ENCODE data around the gene TRAPPC3.
"Not testable (repeated sequence)": the region's sequence is repeated elsewhere in the genome, so short reads cannot be mapped to it uniquely, and the experiment has no call there.

TRAPPC3 gene

GRCh38 chr1:36149237-36149972 lies at the start of gene TRAPPC3:
Gene TRAPPC3, minus strand, starts transcription at chr1:36149486. Its CDS starts 108 bp downstream, at chr1:36149378.
- DNase-seq, result peak; percentile 96

GRCh38 chr1:36198641-36199040 lies 49.4 kb upstream of the TRAPPC3 start:
- DNase-seq, result no peak

GRCh38 chr1:36196805-36197204 lies 47.5 kb upstream of the TRAPPC3 start:
- DNase-seq, result not testable (repeated sequence)

GRCh38 chr1:36187800-36188593 lies 38.7 kb upstream of the TRAPPC3 start:
- peak; percentile 48 for DNase-seq

- DNase-seq, result no peak
These were observed 34.1 kb upstream of the TRAPPC3 start for GRCh38 chr1:36183309-36183856.

GRCh38 chr1:36182734-36183133 lies 33.4 kb upstream of the TRAPPC3 start:
- DNase-seq, result no peak

- DNase-seq, result no peak
These were observed 29.9 kb upstream of the TRAPPC3 start for GRCh38 chr1:36179220-36179600.

GRCh38 chr1:36178471-36179219 lies 29.4 kb upstream of the TRAPPC3 start:
- no peak for DNase-seq

GRCh38 chr1:36177589-36178431 lies 28.5 kb upstream of the TRAPPC3 start:
- DNase-seq, result no peak

- no peak for DNase-seq
These were observed 27.0 kb upstream of the TRAPPC3 start for GRCh38 chr1:36176106-36176949.

GRCh38 chr1:36175137-36176095 lies 26.1 kb upstream of the TRAPPC3 start:
- no peak for DNase-seq

- no peak for DNase-seq
These were observed 25.4 kb upstream of the TRAPPC3 start for GRCh38 chr1:36174713-36175112.

GRCh38 chr1:36172983-36173382 lies 23.7 kb upstream of the TRAPPC3 start:
- no peak for DNase-seq

GRCh38 chr1:36172017-36172747 lies 22.9 kb upstream of the TRAPPC3 start:
- DNase-seq, result no peak

GRCh38 chr1:36170643-36171412 lies 21.5 kb upstream of the TRAPPC3 start:
- DNase-seq, result no peak

GRCh38 chr1:36168514-36168913 lies 19.2 kb upstream of the TRAPPC3 start:
- no peak for DNase-seq

- DNase-seq, result no peak
These were observed 17.9 kb upstream of the TRAPPC3 start for GRCh38 chr1:36166938-36167905.

All from NCI-H187 treated with DMSO at 0.1 percent for 48 hours (cell line).